Adrenal gland (tissue), 5 donors: ENCODE data around the gene ZNF785.

Source experiments
- CTCF ChIP-seq, 6 experiments: fragments of 450-650 bp in 4 of 6; fragments of 200-600 bp in 2 of 6; sonication (generic) in 1 of 6; IDR thresholded peaks; 1 replicate in 5 of 6; 2 replicates in 1 of 6; pipeline versions ENCODE4 v1.5.1 to v1.8.0; 2016 to 2021; ENCODE audit warnings: antibody characterized with exemption in 6 of 6, mild to moderate bottlenecking in 2 of 6, moderate library complexity in 1 of 6
- POLR2A ChIP-seq, 2 donors: fragments of 450-650 bp; IDR thresholded peaks; one replicate each; pipeline ENCODE4 v1.6.1; 2017; ENCODE audit warnings: antibody characterized with exemption in 2 of 2, mild to moderate bottlenecking in 2 of 2, moderate library complexity in 1 of 2
- donor health status: DM: no; HTN: no; CAD: no.

DNA sequence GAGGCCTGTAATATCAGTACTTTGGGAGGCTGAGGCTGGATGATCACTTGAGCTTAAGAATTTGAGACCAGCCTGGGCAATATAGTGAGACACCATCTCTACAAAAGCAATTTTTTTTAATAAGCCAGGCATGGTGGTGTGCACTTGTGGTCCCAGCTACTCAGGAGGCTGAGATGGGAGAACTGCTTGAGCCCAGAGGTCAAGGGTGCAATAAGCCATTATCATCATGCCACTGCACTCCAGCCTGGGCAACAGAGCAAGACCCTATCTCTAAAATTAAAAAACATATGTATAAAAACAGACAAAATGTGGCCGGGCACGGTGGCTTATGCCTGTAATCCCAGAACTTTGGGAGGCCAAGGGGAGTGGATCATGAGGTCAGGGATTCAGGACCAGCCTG is 3.2 kb upstream of the ZNF785 start:
- TF ChIP-seq CTCF (IDR thresholded peaks at IDR 0.05), result no peak
- no peak for TF ChIP-seq POLR2A (IDR thresholded peaks at IDR 0.05)
